Measurements from ENCODE around the gene CSGALNACT2. TPM values are rescaled to one million over a fixed set of nuclear protein-coding genes. Genes with fewer than 3 reads are reported as not detected.
"Not testable (repeated sequence)": the region's sequence is repeated elsewhere in the genome, so short reads cannot be mapped to it uniquely, and the experiment has no call there.

CSGALNACT2 gene
- total RNA-seq, 1 experiment from 2014 or later = 8.9 TPM

DNA sequence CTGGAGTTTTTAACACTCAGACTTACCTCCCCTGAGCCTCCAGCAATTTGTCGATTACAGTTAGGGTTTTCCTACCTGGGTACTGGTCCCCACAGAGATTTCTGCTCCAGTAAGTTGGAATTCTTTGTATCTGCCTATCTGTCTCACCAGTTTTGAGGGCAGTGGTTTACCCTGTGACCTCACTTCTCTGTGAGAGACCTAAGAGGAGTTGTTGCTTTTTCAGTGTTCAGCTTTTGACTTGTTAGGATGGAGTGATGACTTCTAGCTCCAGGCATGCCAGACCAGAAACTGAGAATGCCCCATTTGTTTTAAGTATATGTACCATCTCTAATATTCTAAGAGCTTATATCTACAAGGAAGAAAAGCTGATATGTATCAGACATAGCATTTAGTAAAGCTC, 42.9 kb downstream of the CSGALNACT2 start:
- Histone ChIP-seq H4K8ac (replicated peaks; ENCODE audit: insufficient read length, low read depth, low read length) (no peak overlapping the region), H2AK5ac (ENCODE audit: insufficient read length, low read length) (no peak overlapping the region), H3K27me3 (ENCODE audit: insufficient read depth, low read length) (no peaks in the 10 kb centered on the region), H3K9ac (ENCODE audit: extremely low read depth, insufficient read length, low read length) (no peak overlapping the region), H3K27ac (ENCODE audit: insufficient read length, low read depth, low read length) (no peak overlapping the region), H2AFZ (ENCODE audit: low read length) (no peak overlapping the region), H4K91ac (ENCODE audit: insufficient read length, low read depth, low read length) (no peak overlapping the region), H3K14ac (ENCODE audit: insufficient read depth, low read length) (no peak overlapping the region), H3K23me2 (ENCODE audit: insufficient read length, low read depth, low read length, poor library complexity, severe bottlenecking) (no peaks in the 10 kb centered on the region), H3K4ac (ENCODE audit: low read depth, low read length) (no peak overlapping the region), H2BK120ac (ENCODE audit: low read depth, low read length, poor library complexity, severe bottlenecking) (no peak overlapping the region), H3K79me2 (ENCODE audit: insufficient read depth, low read length) (no peaks in the 10 kb centered on the region), H3K56ac (ENCODE audit: insufficient read length, low read depth, low read length) (no peak overlapping the region), H3K79me1 (ENCODE audit: insufficient read depth, low read depth, low read length, poor library complexity, severe bottlenecking) (no peaks in the 10 kb centered on the region), H2BK15ac (ENCODE audit: low read depth, low read length) (no peak overlapping the region), H4K5ac (ENCODE audit: insufficient read length, low read depth, low read length) (no peak overlapping the region), H2BK5ac (ENCODE audit: insufficient read length, low read length) (no peak overlapping the region), H2BK20ac (ENCODE audit: low read depth, low read length, poor library complexity, severe bottlenecking) (no peak overlapping the region), H3K9me3 (ENCODE audit: control insufficient read depth, low read depth, low read length) (no peaks in the 10 kb centered on the region), H3K18ac (ENCODE audit: insufficient read length, low read depth, low read length) (no peak overlapping the region), H3T11ph (ENCODE audit: low read length) (no peak overlapping the region), H3K23ac (ENCODE audit: insufficient read length, low read depth, low read length) (no peak overlapping the region), H3K4me2 (ENCODE audit: insufficient read depth, insufficient read length, low read length) (no peak overlapping the region), H4K20me1 (ENCODE audit: control insufficient read depth, insufficient read depth, insufficient read length) (no peaks in the 10 kb centered on the region), H3K4me1 (ENCODE audit: insufficient read depth, low read length) (no peaks in the 10 kb centered on the region), H2BK12ac (ENCODE audit: insufficient read length, low read depth, low read length) (no peak overlapping the region)
- TF ChIP-seq, protein P1, sequence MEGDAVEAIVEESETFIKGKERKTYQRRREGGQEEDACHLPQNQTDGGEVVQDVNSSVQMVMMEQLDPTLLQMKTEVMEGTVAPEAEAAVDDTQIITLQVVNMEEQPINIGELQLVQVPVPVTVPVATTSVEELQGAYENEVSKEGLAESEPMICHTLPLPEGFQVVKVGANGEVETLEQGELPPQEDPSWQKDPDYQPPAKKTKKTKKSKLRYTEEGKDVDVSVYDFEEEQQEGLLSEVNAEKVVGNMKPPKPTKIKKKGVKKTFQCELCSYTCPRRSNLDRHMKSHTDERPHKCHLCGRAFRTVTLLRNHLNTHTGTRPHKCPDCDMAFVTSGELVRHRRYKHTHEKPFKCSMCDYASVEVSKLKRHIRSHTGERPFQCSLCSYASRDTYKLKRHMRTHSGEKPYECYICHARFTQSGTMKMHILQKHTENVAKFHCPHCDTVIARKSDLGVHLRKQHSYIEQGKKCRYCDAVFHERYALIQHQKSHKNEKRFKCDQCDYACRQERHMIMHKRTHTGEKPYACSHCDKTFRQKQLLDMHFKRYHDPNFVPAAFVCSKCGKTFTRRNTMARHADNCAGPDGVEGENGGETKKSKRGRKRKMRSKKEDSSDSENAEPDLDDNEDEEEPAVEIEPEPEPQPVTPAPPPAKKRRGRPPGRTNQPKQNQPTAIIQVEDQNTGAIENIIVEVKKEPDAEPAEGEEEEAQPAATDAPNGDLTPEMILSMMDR (conservative IDR thresholded peaks at IDR 0.05) = no peak
- H3K36me3 Mint-ChIP-seq (ENCODE audit: insufficient read depth in 1 of 3, low read depth in 3 of 3) = peaks cover 24 to 47% (median 38%) of the 10 kb centered on the region in 3 experiments
- no peaks in the 10 kb centered on the region for H3K27me3 Mint-ChIP-seq (ENCODE audit: low read depth)
- peaks cover 5 to 6% of the 10 kb centered on the region in 2 experiments; a peak in 3 of 4 replicates for H3K4me1 Mint-ChIP-seq
- DNase-seq = no peak
- H3K9me3 Mint-ChIP-seq = no peaks in the 10 kb centered on the region
- no CpG with 5 or more reads among the region's 1 CpG for WGBS (ENCODE audit: extremely low coverage, insufficient read length, low lambda C conversion rate)
- H3K4me3 Mint-ChIP-seq = no peak overlapping the region
- no peak overlapping the region for H3K27ac Mint-ChIP-seq

DNA sequence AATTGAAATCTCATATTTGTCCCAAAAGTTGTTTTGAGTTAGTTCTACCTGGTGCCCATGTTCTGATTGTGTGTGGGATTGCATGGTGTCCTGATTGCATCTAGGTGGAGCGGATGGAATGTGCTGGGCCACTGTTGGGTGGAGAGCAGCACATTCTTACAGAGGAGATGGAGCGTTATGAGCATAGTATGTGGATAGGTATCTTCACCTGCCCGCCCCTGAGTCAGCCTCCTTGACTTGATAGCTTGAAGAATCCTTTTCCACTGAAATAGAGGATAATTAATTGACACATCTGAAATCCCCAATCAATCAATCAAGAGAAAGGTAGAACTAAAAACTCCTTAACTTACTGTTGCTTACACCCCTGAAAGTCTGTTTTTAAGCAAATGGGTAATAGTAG, 45.5 kb downstream of the CSGALNACT2 start:
- WGBS (ENCODE audit: extremely low coverage, insufficient read length, low lambda C conversion rate) = no CpG with 5 or more reads among the region's 3 CpGs
- H3K79me1 ChIP-seq (ENCODE audit: insufficient read depth, low read depth, low read length, poor library complexity, severe bottlenecking); H3K4me1 Mint-ChIP-seq; H3K9me3 ChIP-seq (ENCODE audit: control insufficient read depth, low read depth, low read length); H3K18ac ChIP-seq (ENCODE audit: insufficient read length, low read depth, low read length); H4K8ac ChIP-seq (replicated peaks; ENCODE audit: insufficient read length, low read depth, low read length); H3K14ac ChIP-seq (ENCODE audit: insufficient read depth, low read length); H3K27ac Mint-ChIP-seq; H3K27me3 ChIP-seq (ENCODE audit: insufficient read depth, low read length); H3K4me3 Mint-ChIP-seq; H2AFZ ChIP-seq (ENCODE audit: low read length); H3K23me2 ChIP-seq (ENCODE audit: insufficient read length, low read depth, low read length, poor library complexity, severe bottlenecking); H2BK5ac ChIP-seq (ENCODE audit: insufficient read length, low read length); H3K23ac ChIP-seq (ENCODE audit: insufficient read length, low read depth, low read length); H3K4me2 ChIP-seq (ENCODE audit: insufficient read depth, insufficient read length, low read length); H3K9me3 Mint-ChIP-seq; H2BK120ac ChIP-seq (ENCODE audit: low read depth, low read length, poor library complexity, severe bottlenecking); H3T11ph ChIP-seq (ENCODE audit: low read length); H2BK20ac ChIP-seq (ENCODE audit: low read depth, low read length, poor library complexity, severe bottlenecking); H2BK15ac ChIP-seq (ENCODE audit: low read depth, low read length); H3K79me2 ChIP-seq (ENCODE audit: insufficient read depth, low read length); H4K91ac ChIP-seq (ENCODE audit: insufficient read length, low read depth, low read length); H3K56ac ChIP-seq (ENCODE audit: insufficient read length, low read depth, low read length); H3K4me1 ChIP-seq (ENCODE audit: insufficient read depth, low read length); H3K27ac ChIP-seq (ENCODE audit: insufficient read length, low read depth, low read length); H3K9ac ChIP-seq (ENCODE audit: extremely low read depth, insufficient read length, low read length); H3K27me3 Mint-ChIP-seq (ENCODE audit: low read depth); H3K4ac ChIP-seq (ENCODE audit: low read depth, low read length); H2BK12ac ChIP-seq (ENCODE audit: insufficient read length, low read depth, low read length); H4K5ac ChIP-seq (ENCODE audit: insufficient read length, low read depth, low read length); H2AK5ac ChIP-seq (ENCODE audit: insufficient read length, low read length); H4K20me1 ChIP-seq (ENCODE audit: control insufficient read depth, insufficient read depth, insufficient read length); DNase-seq: not testable (repeated sequence)
- peaks cover 21 to 34% (median 26%) of the 10 kb centered on the region in 3 experiments for H3K36me3 Mint-ChIP-seq (ENCODE audit: insufficient read depth in 1 of 3, low read depth in 3 of 3)
